GM06990 (cell line): ENCODE data around the gene USH1C.

ENCODE experiments used
- DNase-seq: peaks from one replicate; pipeline ENCODE4 v3.0.0-alpha.2; 2011; ENCODE audit not compliant: insufficient read length; ENCODE audit errors: extremely low read depth
- H3K27me3 ChIP-seq: replicated peaks from 2 replicates; pipeline ENCODE4 v1.6.0; 2011; ENCODE audit warnings: low read length; ENCODE audit not compliant: control insufficient read depth, insufficient read depth
- H3K36me3 ChIP-seq: 2 replicates; pipeline ENCODE4 v1.5.1; 2011; ENCODE audit warnings: low read length; ENCODE audit not compliant: control insufficient read depth, insufficient read depth
- H3K4me3 ChIP-seq: replicated peaks from 2 replicates; pipeline ENCODE4 v1.5.1; 2011; ENCODE audit warnings: low read depth, mild to moderate bottlenecking, control low read depth, low read length
- TF ChIP-seq, protein P1 (sequence below): IDR thresholded peaks from 2 replicates; pipeline ENCODE4 v1.5.1; 2011; ENCODE audit warnings: low read length, control low read depth, mild to moderate bottlenecking, inconsistent platforms; ENCODE audit not compliant: insufficient read depth, poor library complexity, severe bottlenecking

USH1C gene

GRCh38 chr11:17544181-17544622 is at the start of gene USH1C:
USH1C (minus strand) TSS chr11:17544416; CDS start chr11:17544307, 109 bp downstream.
- no peak for DNase-seq
- Histone ChIP-seq H3K27me3 (no peaks in the 10 kb centered on the region; the same call in 1 of the 2 replicates), H3K4me3 (no peak within 1 kb of the TSS), H3K36me3 (no peaks in the 10 kb centered on the region)
- TF ChIP-seq, protein P1, sequence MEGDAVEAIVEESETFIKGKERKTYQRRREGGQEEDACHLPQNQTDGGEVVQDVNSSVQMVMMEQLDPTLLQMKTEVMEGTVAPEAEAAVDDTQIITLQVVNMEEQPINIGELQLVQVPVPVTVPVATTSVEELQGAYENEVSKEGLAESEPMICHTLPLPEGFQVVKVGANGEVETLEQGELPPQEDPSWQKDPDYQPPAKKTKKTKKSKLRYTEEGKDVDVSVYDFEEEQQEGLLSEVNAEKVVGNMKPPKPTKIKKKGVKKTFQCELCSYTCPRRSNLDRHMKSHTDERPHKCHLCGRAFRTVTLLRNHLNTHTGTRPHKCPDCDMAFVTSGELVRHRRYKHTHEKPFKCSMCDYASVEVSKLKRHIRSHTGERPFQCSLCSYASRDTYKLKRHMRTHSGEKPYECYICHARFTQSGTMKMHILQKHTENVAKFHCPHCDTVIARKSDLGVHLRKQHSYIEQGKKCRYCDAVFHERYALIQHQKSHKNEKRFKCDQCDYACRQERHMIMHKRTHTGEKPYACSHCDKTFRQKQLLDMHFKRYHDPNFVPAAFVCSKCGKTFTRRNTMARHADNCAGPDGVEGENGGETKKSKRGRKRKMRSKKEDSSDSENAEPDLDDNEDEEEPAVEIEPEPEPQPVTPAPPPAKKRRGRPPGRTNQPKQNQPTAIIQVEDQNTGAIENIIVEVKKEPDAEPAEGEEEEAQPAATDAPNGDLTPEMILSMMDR = no peak

- no peak for DNase-seq
- peaks cover 2% of the 10 kb centered on the region for H3K27me3 ChIP-seq
- H3K4me3 ChIP-seq = no peak overlapping the region
- no peaks in the 10 kb centered on the region for H3K36me3 ChIP-seq
- TF ChIP-seq, protein P1 = peak; percentile 19
Measured at GRCh38 chr11:17593466-17594245, 49.4 kb upstream of the USH1C start.

GRCh38 chr11:17591293-17591692 is 47.1 kb upstream of the USH1C start:
- Histone ChIP-seq H3K27me3 (peaks cover 2% of the 10 kb centered on the region), H3K4me3 (no peak overlapping the region), H3K36me3 (no peaks in the 10 kb centered on the region)
- TF ChIP-seq, protein P1 = no peak
- no peak for DNase-seq

- H3K4me3 ChIP-seq = no peak overlapping the region
- TF ChIP-seq, protein P1 = no peak
- H3K36me3 ChIP-seq = no peaks in the 10 kb centered on the region
- DNase-seq = no peak
- peaks cover 2% of the 10 kb centered on the region for H3K27me3 ChIP-seq
Measured at GRCh38 chr11:17590463-17590862, 46.2 kb upstream of the USH1C start.

DNA sequence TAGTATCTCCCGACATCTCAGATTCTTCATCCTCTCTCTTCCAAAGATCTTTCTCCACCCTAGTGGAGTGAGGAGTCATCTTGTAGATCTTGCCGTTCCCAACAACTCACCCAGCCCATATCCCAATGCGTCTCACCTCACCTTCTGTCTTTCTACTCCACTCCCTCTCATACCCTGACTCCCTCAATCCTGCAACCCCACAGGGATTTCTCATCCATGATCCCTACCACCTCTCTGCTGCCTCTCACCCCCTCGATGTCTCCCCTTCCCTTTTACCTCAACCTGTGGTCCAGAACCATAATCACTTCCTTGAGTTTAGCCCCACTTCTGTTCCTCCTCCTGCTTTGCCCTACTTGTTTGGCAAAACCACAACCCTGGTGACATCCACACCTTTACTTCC is 44.5 kb upstream of the USH1C start:
- no peak for DNase-seq
- TF ChIP-seq, protein P1 = no peak
- no peak overlapping the region for H3K4me3 ChIP-seq
- peaks cover 2% of the 10 kb centered on the region for H3K27me3 ChIP-seq
- no peaks in the 10 kb centered on the region for H3K36me3 ChIP-seq
